ENCODE measurements around the gene GCLC.

GCLC gene

GRCh38 chr6:53523511-53524454, 21.1 kb downstream of the GCLC start:
- no peak for DNase-seq

- DNase-seq: no peak
These were observed 24.5 kb downstream of the GCLC start for GRCh38 chr6:53520320-53520928.

DNA sequence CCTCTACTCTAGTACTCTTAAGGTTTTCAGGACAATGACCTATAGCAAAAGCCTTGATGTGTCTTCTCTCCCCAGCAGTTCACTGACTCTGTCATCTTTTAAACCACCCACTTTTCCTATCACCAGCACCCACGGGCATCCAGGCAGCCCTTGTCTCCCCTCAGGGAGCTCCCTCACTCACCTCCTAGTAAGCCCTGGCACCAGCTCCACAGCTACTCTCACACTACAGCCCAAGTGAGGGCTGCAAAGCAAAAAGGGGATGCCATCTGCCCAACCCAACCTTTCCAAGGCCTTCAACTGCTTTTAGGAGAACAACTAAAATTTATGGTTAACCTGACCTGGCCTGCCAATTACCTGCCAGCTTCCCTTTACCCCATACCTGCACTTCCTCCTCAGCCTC, 26.0 kb downstream of the GCLC start:
- no peak for DNase-seq

DNA sequence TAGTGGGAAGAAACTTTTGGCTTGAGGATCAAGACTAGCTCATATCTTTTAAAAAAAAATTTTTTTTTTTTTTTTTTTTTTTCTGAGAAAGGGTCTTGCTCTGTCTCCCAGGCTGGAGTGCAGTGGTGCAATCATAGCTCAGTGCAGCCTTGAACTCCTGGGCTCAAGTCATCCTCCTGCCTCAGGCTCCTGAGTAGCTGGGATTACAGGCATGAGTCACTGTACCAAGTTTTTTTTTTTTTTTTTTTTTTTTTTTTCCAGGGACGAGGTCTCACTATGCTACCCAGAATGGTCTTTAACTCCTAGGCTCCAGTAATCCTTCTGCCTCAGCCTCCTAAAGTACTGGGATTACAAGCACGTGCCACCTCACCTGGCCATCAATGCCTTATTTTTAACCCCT, 27.9 kb downstream of the GCLC start:
- peak; percentile 32 for DNase-seq

DNA sequence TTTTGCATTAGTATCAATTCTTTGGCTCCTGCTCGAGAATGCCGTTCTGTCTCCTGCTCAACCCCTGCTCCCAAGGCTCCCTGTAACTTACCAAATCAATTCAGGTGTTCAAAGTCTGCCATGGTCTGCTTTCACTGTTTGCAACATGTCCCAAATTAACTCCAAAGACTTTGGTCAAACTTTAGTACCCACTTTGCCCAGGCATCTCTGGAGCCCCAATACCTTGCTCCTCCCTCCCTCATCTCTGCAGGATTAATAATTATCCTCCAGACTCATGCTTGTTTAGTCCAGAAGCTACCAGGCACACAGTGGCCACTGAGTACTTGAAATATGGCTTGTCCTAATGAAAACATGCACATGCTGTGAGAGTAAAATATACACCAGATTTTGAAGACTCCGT, 30.2 kb downstream of the GCLC start:
- DNase-seq: no peak

GRCh38 chr6:53513519-53513966, 31.4 kb downstream of the GCLC start:
- no peak for DNase-seq

DNA sequence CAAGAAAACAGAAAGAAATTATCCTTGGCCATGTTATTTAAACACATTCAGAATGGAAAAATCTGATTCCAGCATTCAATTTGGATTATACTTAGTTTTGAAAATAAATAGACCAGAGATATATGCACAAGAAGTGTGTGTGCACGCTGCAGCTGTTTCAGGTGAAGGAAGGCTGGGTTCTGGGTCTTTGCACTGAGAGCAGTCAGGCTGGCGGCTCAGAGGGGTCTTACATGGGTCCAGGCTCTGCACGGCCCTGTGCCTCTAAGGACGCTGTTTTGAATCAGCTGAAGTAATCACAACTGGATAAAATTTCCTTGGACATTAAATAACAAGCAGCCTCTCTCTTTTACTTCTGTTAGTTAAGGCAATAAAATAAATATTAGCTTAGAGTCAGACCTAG, 31.8 kb downstream of the GCLC start:
- no peak for DNase-seq

- no peak for DNase-seq
These were observed 32.3 kb downstream of the GCLC start for GRCh38 chr6:53512626-53513025.

DNA sequence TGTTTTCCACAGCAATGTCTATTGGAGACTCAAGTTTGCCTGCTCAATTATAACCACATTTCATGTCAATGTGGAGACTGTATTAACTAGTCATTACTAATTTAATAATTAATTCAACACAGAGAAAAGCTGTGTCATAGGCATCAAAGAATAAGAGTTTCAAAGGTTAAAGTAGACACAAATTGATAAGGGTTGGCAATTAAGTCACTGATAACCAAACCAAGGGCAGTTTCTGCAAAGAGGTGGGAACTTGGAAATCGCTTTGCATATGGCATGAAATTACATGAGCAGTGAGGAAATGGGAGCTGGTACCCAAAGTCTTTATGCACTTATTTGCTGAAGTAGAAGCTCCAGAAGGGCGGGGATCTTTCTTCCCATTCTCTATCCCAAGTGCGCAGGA, 34.2 kb downstream of the GCLC start:
- no peak for DNase-seq

DNA sequence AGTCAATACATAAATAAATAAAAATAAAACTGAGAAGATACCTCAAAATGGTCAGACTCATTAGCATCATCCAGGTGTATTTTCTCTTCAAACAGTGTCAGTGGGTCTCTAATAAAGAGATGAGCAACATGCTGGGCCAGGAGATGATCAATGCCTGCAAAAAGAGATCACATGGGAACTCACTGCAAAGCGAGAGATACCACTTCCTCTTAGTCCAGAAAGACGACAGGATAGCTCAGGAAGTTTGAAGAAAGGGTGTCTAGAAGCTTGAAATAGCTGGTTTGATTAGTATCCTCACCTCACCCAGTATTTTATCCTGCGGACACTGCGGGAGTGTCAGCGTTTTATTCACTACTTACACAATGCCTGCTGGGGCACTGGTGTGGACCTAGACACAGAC, 38.0 kb downstream of the GCLC start:
- DNase-seq: no peak

GRCh38 chr6:53504512-53504911, 40.4 kb downstream of the GCLC start:
- DNase-seq: no peak

GRCh38 chr6:53503060-53503459, 41.8 kb downstream of the GCLC start:
- DNase-seq: no peak

- no peak for DNase-seq
These were observed 43.5 kb downstream of the GCLC start for GRCh38 chr6:53501432-53501831.

- no peak for DNase-seq
These were observed 44.8 kb downstream of the GCLC start for GRCh38 chr6:53500095-53500494.

DNA sequence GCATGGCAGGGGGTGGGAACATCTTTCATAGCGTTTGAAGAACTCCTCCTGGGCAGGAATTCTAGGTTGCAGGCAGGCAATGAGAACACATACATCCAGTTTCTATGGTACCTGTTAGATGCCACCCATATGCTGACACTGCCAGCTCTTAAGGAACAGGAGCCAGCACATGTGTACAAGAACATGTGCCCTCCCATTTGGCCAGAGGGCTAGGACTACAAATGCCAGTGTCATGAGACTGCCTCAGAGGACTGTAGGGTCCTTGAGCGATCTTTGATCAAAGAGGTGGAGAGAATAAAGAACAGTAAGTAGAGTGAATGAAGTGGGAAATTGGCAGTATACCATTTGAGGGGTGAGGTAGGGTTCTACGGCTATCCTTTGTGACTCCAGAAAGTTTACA, 45.8 kb downstream of the GCLC start:
- no peak for DNase-seq

DNA sequence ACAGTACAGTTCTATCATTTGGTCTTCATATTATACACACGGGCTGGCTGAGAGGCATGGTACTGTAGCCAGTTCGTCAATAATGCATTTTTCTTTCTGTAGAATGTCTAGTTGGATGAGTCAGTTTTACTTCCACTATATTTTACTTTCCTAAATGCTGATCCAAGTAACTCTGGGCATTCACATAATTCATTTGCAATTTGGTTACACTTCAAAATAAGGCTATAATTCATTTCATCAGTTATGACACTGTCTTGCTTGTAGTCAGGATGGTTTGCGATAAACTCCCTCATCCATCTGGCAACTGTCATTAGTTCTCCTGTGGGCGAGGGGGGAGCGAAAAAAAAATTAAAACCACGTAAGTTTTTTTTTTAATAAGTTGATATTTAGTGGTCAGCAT, 46.3 kb downstream of the GCLC start:
- no peak for DNase-seq

GRCh38 chr6:53497905-53498304, 47.0 kb downstream of the GCLC start:
- DNase-seq: no peak

DNA sequence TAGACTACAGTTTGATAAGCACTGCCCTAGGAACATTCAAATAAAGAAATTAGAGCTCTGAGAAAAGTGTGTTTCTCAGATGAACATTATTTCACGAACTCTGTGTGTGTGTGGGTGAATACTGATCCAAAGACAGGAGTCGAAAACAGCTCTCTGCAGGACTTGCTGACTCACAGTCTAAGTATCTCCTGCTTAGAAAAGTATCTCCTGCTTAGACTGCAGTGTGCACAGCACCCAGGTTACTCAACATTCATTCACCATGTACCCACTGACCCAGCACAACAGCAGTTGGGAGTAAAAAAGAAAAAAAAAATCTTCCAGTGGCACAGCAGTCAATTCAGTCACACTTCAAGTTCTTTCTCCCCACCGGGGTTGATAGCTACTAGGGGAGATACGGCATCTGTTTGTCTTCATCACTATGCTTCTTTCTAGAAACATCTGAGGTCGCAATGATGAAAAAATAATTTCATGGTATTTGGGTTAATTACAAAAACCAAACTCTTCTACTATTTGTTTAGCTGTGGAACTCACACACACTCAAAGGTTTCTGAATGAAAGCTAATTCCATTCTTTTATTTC, 48.0 kb downstream of the GCLC start:
- DNase-seq: peak; percentile 87

GRCh38 chr6:53495506-53496499, 49.1 kb downstream of the GCLC start:
- no peak for DNase-seq

- peak; percentile 50 for DNase-seq
These were observed 50.8 kb downstream of the GCLC start for GRCh38 chr6:53494076-53494475.

GRCh38 chr6:53493635-53494025, 51.3 kb downstream of the GCLC start:
- DNase-seq: peak; percentile 41

DNA sequence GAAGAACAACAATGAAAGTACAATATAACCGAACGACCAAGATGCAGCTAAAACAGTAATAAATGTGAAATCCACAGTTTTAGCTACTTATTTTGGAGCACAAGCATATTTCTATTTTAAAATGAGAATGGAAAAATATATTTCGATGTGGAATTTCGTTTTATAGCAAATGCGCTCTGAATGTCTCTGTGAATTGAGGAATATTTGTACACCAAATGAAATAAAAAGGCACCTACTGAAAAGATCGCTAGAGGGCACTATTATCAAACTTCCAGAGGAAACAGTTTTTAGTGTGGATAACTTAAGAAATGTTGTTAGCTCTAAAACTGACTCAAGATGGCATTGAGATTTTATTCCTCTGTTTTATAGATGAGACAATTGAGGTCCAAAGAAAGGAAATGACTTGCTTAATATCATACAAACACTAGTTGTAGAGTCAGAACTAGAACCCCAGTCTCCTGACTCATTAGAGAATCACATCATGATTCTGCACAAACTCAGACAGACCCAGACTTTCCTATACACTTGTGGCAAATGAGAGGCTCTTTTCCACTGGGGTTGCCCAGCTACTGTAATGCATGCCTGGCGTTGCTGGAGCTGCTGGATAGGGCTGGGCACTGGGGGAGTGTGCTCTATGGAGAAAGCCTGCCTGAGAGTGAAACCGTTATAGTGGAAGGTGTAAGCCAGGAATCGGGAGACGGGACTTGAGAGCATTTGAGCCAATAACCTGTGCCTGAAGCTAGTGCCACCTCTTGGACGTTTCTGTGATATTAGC, 51.9 kb downstream of the GCLC start:
- DNase-seq: peak; percentile 69

All from fibroblast of skin of back (primary cell).